Renal cortical epithelial cell (primary cell): Measurements from ENCODE around the gene HSPA1A. TPM values are rescaled to one million over a fixed set of nuclear protein-coding genes. Genes with fewer than 3 reads are reported as not detected.
A peak's percentile ranks its signal among the peaks of the same experiment; 100 is the strongest.

ENCODE experiments used
- DNase-seq: peaks from one replicate; pipeline ENCODE4 v3.0.0-alpha.2; 2011; ENCODE audit warnings: low read depth
- total RNA-seq: library from RNA; depleted of rRNA; stranded (reverse); fragments of >200 nt; gene quantifications from 2 replicates; pipeline ENCODE4 v1.2.3, GENCODE V29; 2014

Gene HSPA1A
- total RNA-seq, 1 donor from 2014 or later, result 296 TPM

DNA sequence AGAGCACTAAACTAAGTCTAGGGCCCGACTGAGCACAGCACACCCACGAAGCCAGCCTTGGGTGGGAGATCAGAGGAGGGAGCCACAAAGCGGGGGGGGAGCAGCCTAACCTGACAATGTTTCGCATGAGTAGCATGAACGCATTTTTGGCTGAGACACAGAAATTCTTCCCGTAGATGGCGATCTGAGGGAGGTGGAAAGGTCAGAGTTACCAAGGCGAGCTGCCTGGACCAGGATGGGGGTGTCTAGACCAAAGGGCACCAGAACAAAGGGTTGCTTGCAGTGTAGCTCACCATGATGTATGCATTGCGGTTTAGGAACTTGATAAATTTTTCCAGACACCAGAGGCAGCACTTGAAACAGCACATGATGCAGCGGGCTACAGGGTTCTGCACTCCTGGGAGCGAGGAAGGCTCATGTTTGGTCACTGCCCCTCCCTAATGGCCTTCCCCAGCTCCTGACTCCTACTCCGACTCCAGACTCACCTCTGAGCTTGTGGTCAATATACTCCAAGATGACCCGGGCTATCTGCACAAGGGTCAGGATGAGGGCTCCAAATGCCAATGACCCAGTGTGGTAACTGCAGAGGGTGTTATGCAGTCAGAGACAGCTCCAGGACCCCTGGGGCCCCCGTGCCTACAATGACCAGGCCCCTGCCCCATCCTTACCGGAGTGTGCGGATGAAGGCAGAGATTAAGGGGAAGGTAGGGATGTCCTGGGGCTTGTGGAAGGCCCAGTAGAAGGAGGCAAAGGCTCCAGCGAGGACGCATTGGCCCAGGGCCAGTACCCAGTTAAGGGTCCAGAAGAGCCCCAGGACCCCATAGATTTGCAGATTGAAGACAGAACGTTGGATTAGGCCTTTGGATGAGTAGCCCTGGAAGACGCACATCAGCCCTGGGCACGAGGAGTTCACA lies 50.1 kb downstream of the HSPA1A start:
- peak; percentile 81 for DNase-seq

Other genes starting within 250 kb of the HSPA1A start
- gene LTA, start 243.3 kb upstream of the HSPA1A start, total RNA-seq, result not detected in 2 replicates
- 2.4 and 7.8 TPM in 2 replicates for gene TNF, start 240.0 kb upstream of the HSPA1A start, total RNA-seq
- gene LTB, start 233.1 kb upstream of the HSPA1A start, total RNA-seq, result 7.0 and 35.1 TPM in 2 replicates
- gene LST1, start 229.3 kb upstream of the HSPA1A start, total RNA-seq, result not detected in 2 replicates
- not detected in 2 replicates for gene NCR3, start 222.5 kb upstream of the HSPA1A start, total RNA-seq
- not detected in 2 replicates for gene AIF1, start 200.3 kb upstream of the HSPA1A start, total RNA-seq
- 13.9 and 90.6 TPM in 2 replicates for gene PRRC2A, start 194.8 kb upstream of the HSPA1A start, total RNA-seq
- 130 and 241 TPM in 2 replicates for gene BAG6, start 162.9 kb upstream of the HSPA1A start, total RNA-seq
- gene APOM, start 159.6 kb upstream of the HSPA1A start, total RNA-seq, result 0.69 and 0.80 TPM in 2 replicates
- gene C6orf47, start 154.8 kb upstream of the HSPA1A start, total RNA-seq, result 28.6 and 32.0 TPM in 2 replicates
- 9.1 and 16.0 TPM in 2 replicates for gene GPANK1, start 150.5 kb upstream of the HSPA1A start, total RNA-seq
- 116 and 121 TPM in 2 replicates for gene CSNK2B, start 149.5 kb upstream of the HSPA1A start, total RNA-seq
- 2.6 TPM in 1 of 2 replicates, not detected in the other for gene LY6G5B, start 145.6 kb upstream of the HSPA1A start, total RNA-seq
- 0.40 TPM in 1 of 2 replicates, not detected in the other for gene LY6G5C, start 134.5 kb upstream of the HSPA1A start, total RNA-seq
- 54.7 and 56.6 TPM in 2 replicates for gene ABHD16A, start 112.2 kb upstream of the HSPA1A start, total RNA-seq
- not detected in 2 replicates for gene LY6G6F, start 108.7 kb upstream of the HSPA1A start, total RNA-seq
- gene LY6G6D, start 100.2 kb upstream of the HSPA1A start, total RNA-seq, result not detected in 2 replicates
- not detected in 2 replicates for gene LY6G6C, start 93.8 kb upstream of the HSPA1A start, total RNA-seq
- gene MPIG6B, start 92.2 kb upstream of the HSPA1A start, total RNA-seq, result not detected in 2 replicates
- gene DDAH2, start 86.2 kb upstream of the HSPA1A start, total RNA-seq, result 101 and 121 TPM in 2 replicates
- gene CLIC1, start 79.0 kb upstream of the HSPA1A start, total RNA-seq, result 345 and 2,008 TPM in 2 replicates
- 4.4 and 6.6 TPM in 2 replicates for gene MSH5, start 75.5 kb upstream of the HSPA1A start, total RNA-seq
- gene SAPCD1, start 52.9 kb upstream of the HSPA1A start, total RNA-seq, result 0.50 and 0.69 TPM in 2 replicates
- gene VWA7, start 38.2 kb upstream of the HSPA1A start, total RNA-seq, result 2.6 and 8.5 TPM in 2 replicates
- 67.4 and 103 TPM in 2 replicates for gene VARS1, start 19.8 kb upstream of the HSPA1A start, total RNA-seq
- gene LSM2, start 8.6 kb upstream of the HSPA1A start, total RNA-seq, result 16.6 and 46.9 TPM in 2 replicates
- 0.87 and 2.0 TPM in 2 replicates for gene HSPA1L, start 260 bp upstream of the HSPA1A start, total RNA-seq
- 197 and 264 TPM in 2 replicates for gene HSPA1B, start 12.2 kb downstream of the HSPA1A start, total RNA-seq
- gene NEU1, start 47.3 kb downstream of the HSPA1A start, total RNA-seq, result 104 and 112 TPM in 2 replicates
- 1.1 and 26.6 TPM in 2 replicates for gene SLC44A4, start 63.5 kb downstream of the HSPA1A start, total RNA-seq
- 37.7 and 72.3 TPM in 2 replicates for gene EHMT2, start 82.2 kb downstream of the HSPA1A start, total RNA-seq
- gene ZBTB12, start 86.5 kb downstream of the HSPA1A start, total RNA-seq, result 0.69 and 5.9 TPM in 2 replicates
- 1.7 TPM in 1 of 2 replicates, not detected in the other for gene C2, start 112.2 kb downstream of the HSPA1A start, total RNA-seq
- 24.3 and 32.7 TPM in 2 replicates for gene CFB, start 130.6 kb downstream of the HSPA1A start, total RNA-seq
- 92.3 and 146 TPM in 2 replicates for gene NELFE, start 143.4 kb downstream of the HSPA1A start, total RNA-seq
- 46.5 and 47.3 TPM in 2 replicates for gene SKIC2, start 143.6 kb downstream of the HSPA1A start, total RNA-seq
- gene DXO, start 156.6 kb downstream of the HSPA1A start, total RNA-seq, result 10.6 and 16.9 TPM in 2 replicates
- 1.6 and 42.4 TPM in 2 replicates for gene C4A, start 166.5 kb downstream of the HSPA1A start, total RNA-seq
- gene C4B, start 199.3 kb downstream of the HSPA1A start, total RNA-seq, result 0.35 and 32.2 TPM in 2 replicates
- gene CYP21A2, start 222.9 kb downstream of the HSPA1A start, total RNA-seq, result 0.20 TPM in 1 of 2 replicates, not detected in the other